Neuronal stem cell (in vitro differentiated cells): ENCODE data around the gene MPP2.

Source experiments
- DNase-seq: peaks from one replicate; pipeline ENCODE4 v3.0.0-alpha.2; 2013; ENCODE audit warnings: low spot score
- H2AFZ ChIP-seq: one replicate; pipeline ENCODE4 v1.6.1; 2013; ENCODE audit warnings: mild to moderate bottlenecking, low read length, inconsistent platforms
- H2AK5ac ChIP-seq: 2 replicates; pipeline ENCODE4 v1.6.1; 2013; ENCODE audit warnings: low read depth, mild to moderate bottlenecking, inconsistent platforms, low read length, moderate library complexity, mixed read lengths
- H2BK120ac ChIP-seq: 2 replicates; pipeline ENCODE4 v1.6.1; 2013; ENCODE audit warnings: low read depth, mild to moderate bottlenecking, inconsistent platforms, low read length, moderate library complexity, mixed read lengths
- H2BK12ac ChIP-seq: one replicate; pipeline ENCODE4 v1.6.1; 2013; ENCODE audit warnings: low read length, inconsistent platforms
- H2BK15ac ChIP-seq: 2 replicates; pipeline ENCODE4 v1.6.1; 2013; ENCODE audit warnings: mild to moderate bottlenecking, low read length, inconsistent platforms, mixed read lengths
- H2BK5ac ChIP-seq: one replicate; pipeline ENCODE4 v1.6.1; 2013; ENCODE audit warnings: inconsistent platforms, mild to moderate bottlenecking, low read length, moderate library complexity
- H3K14ac ChIP-seq: one replicate; pipeline ENCODE4 v1.6.1; 2013; ENCODE audit warnings: low read length, inconsistent platforms
- H3K18ac ChIP-seq: 2 replicates; pipeline ENCODE4 v1.6.1; 2013; ENCODE audit warnings: low read length, inconsistent platforms
- H3K23ac ChIP-seq: 2 replicates; pipeline ENCODE4 v1.6.1; 2013; ENCODE audit warnings: low read depth, mild to moderate bottlenecking, mixed read lengths, low read length, inconsistent platforms; ENCODE audit not compliant: poor library complexity
- H3K27ac ChIP-seq: replicated peaks from 3 replicates; pipeline ENCODE4 v1.5.1; 2013; ENCODE audit warnings: low read length, inconsistent platforms
- H3K27me3 ChIP-seq, 3 experiments: 2 replicates each; pipeline ENCODE4 v1.6.1; 2013; ENCODE audit warnings: low read length in 3 of 3, mild to moderate bottlenecking in 2 of 3, inconsistent platforms in 1 of 3, low read depth in 1 of 3, mixed read lengths in 1 of 3, moderate library complexity in 1 of 3; ENCODE audit not compliant: control insufficient read depth in 3 of 3, insufficient read depth in 3 of 3
- H3K36me3 ChIP-seq, 2 donors: replicated peaks in 1 of 2; 2 replicates each; pipeline ENCODE4 v1.6.1; 2013; ENCODE audit warnings: low read length in 2 of 2; ENCODE audit not compliant: control insufficient read depth in 2 of 2, insufficient read depth in 2 of 2
- H3K4ac ChIP-seq: 2 replicates; pipeline ENCODE4 v1.6.1; 2013; ENCODE audit warnings: inconsistent platforms, mild to moderate bottlenecking, low read length, moderate library complexity
- H3K4me1 ChIP-seq, 2 donors: 1 replicate in 1 of 2; 2 replicates in 1 of 2; pipeline ENCODE4 v1.6.1; 2013; ENCODE audit warnings: low read length in 2 of 2, low read depth in 1 of 2; ENCODE audit not compliant: control insufficient read depth in 2 of 2, insufficient read depth in 1 of 2
- H3K4me2 ChIP-seq: one replicate; pipeline ENCODE4 v1.6.1; 2013; ENCODE audit warnings: mild to moderate bottlenecking, low read length, inconsistent platforms; ENCODE audit not compliant: insufficient read depth, poor library complexity, severe bottlenecking
- H3K4me3 ChIP-seq, 2 donors: 2 replicates each; pipeline ENCODE4 v1.5.1; 2013; ENCODE audit warnings: low read length in 2 of 2, mild to moderate bottlenecking in 2 of 2, inconsistent platforms in 1 of 2, moderate library complexity in 1 of 2
- H3K79me1 ChIP-seq: one replicate; pipeline ENCODE4 v1.6.1; 2013; ENCODE audit warnings: low read depth, mild to moderate bottlenecking, inconsistent platforms, low read length, moderate library complexity
- H3K9ac ChIP-seq: one replicate; pipeline ENCODE4 v1.6.1; 2013; ENCODE audit warnings: mild to moderate bottlenecking, low read depth, low read length, inconsistent platforms; ENCODE audit not compliant: poor library complexity
- H3K9me3 ChIP-seq, 2 donors: replicated peaks in 1 of 2; 2 replicates each; pipeline versions ENCODE3 to v1.6.1; 2013; ENCODE audit warnings: low read length in 2 of 2, mild to moderate bottlenecking in 2 of 2, inconsistent platforms in 1 of 2, low read depth in 1 of 2, mixed read lengths in 1 of 2, moderate library complexity in 1 of 2; ENCODE audit not compliant: control insufficient read depth in 2 of 2, insufficient read depth in 1 of 2
- H4K8ac ChIP-seq: one replicate; pipeline ENCODE4 v1.6.1; 2013; ENCODE audit warnings: low read depth, mild to moderate bottlenecking, inconsistent platforms, low read length, moderate library complexity
- H4K91ac ChIP-seq: one replicate; pipeline ENCODE4 v1.6.1; 2013; ENCODE audit warnings: low read length, low read depth, mild to moderate bottlenecking, inconsistent platforms; ENCODE audit not compliant: poor library complexity
- WGBS, 2 donors: extraction: QIAGEN DNeasy Blood & Tissue Kit; methylation state at CpG; one replicate each; pipeline ENCODE4 v1.1.7; 2013; ENCODE audit warnings: missing lambda C conversion rate in 2 of 2, mixed read lengths in 1 of 2; ENCODE audit not compliant: insufficient read length in 2 of 2, insufficient replicate concordance in 1 of 2; ENCODE audit errors: extremely low coverage in 2 of 2; 5-methylcytosine and 5-hydroxymethylcytosine counted together

MPP2 gene

GRCh38 chr17:43880420-43880991 lies 26.8 kb downstream of the MPP2 start:
- peak overlapping the region; percentile 56 for H3K14ac ChIP-seq
- H3K27ac ChIP-seq: no peak overlapping the region
- peaks cover 4% of the 10 kb centered on the region for H3K79me1 ChIP-seq
- H2BK12ac ChIP-seq: peak overlapping the region; percentile 73
- no peak overlapping the region for H3K4me2 ChIP-seq
- peak; percentile 33 for DNase-seq
- H3K36me3 ChIP-seq: peaks cover 0 to 21% of the 10 kb centered on the region in 2 donors
- H2BK15ac ChIP-seq: no peak overlapping the region
- peak overlapping the region; percentile 28 for H2BK120ac ChIP-seq
- no peak overlapping the region for H3K9ac ChIP-seq
- no CpG with 5 or more reads among the region's 20 CpGs for WGBS, 2 donors
- H3K4ac ChIP-seq: no peak overlapping the region
- H3K4me3 ChIP-seq: no peak overlapping the region
- no peak overlapping the region for H2AFZ ChIP-seq
- no peak overlapping the region for H4K91ac ChIP-seq
- no peaks in the 10 kb centered on the region for H3K27me3 ChIP-seq
- peak overlapping the region; percentile 11 for H2BK5ac ChIP-seq
- H4K8ac ChIP-seq: no peak overlapping the region
- H3K18ac ChIP-seq: peak overlapping the region; percentile 64
- H2AK5ac ChIP-seq: peak overlapping the region; percentile 88
- H3K23ac ChIP-seq: peak overlapping the region; percentile 75
- no peaks in the 10 kb centered on the region for H3K9me3 ChIP-seq
- peaks cover 4 to 8% of the 10 kb centered on the region in 2 donors for H3K4me1 ChIP-seq

DNA sequence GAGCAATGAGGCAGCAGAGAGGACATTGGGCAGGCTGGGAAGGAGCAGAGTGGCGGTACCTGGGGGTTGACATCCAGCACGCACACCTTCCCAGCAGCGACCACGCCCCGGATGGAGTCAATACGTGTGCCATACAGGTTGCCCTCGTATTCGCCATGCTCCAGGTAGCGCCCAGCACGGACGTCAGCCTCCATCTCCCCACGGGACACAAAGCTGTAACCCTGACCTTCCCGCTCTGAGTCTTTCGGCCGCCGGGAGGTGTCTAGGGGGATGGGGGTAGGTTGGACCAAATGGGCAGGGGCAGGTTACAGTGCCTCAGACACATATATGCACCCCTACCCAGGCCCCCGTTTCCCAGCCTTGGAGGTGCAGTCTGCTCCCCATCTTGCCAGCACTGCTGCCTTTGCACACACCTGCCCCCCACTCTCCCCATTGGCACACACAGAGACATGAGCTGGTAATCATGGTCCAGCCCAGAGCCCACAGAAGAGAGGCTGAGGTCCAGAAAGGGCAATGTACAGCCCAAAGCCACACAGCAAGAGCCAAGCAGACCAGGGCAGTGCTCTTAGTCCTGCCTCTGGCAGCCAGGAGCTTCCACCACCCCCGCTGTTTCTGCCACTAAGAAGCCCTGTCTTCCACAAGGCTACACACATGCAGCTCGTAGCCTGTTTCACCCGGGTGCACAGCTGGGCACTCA lies 27.5 kb downstream of the MPP2 start:
- Histone ChIP-seq H3K9me3 (no peaks in the 10 kb centered on the region), H3K4me3 (peak overlapping the region in 1 of 2 donors; percentile 30), H4K8ac (peak overlapping the region; percentile 72), H3K14ac (no peak overlapping the region), H3K27me3 (no peaks in the 10 kb centered on the region), H3K4me1 (peaks cover 4 to 8% of the 10 kb centered on the region in 2 donors), H3K23ac (peak overlapping the region; percentile 75), H3K4ac (no peak overlapping the region), H3K36me3 (peaks cover 0 to 21% of the 10 kb centered on the region in 2 donors), H2BK5ac (peak overlapping the region; percentile 11), H3K4me2 (no peak overlapping the region), H2AFZ (no peak overlapping the region), H2BK15ac (no peak overlapping the region), H2BK12ac (peak overlapping the region; percentile 88), H4K91ac (no peak overlapping the region), H3K9ac (peak overlapping the region; percentile 67), H2AK5ac (peak overlapping the region; percentile 53), H2BK120ac (no peak overlapping the region), H3K18ac (peak overlapping the region; percentile 38), H3K79me1 (peaks cover 4% of the 10 kb centered on the region), H3K27ac (no peak overlapping the region)
- DNase-seq: no peak
- WGBS, 2 donors: no CpG with 5 or more reads among the region's 20 CpGs

DNA sequence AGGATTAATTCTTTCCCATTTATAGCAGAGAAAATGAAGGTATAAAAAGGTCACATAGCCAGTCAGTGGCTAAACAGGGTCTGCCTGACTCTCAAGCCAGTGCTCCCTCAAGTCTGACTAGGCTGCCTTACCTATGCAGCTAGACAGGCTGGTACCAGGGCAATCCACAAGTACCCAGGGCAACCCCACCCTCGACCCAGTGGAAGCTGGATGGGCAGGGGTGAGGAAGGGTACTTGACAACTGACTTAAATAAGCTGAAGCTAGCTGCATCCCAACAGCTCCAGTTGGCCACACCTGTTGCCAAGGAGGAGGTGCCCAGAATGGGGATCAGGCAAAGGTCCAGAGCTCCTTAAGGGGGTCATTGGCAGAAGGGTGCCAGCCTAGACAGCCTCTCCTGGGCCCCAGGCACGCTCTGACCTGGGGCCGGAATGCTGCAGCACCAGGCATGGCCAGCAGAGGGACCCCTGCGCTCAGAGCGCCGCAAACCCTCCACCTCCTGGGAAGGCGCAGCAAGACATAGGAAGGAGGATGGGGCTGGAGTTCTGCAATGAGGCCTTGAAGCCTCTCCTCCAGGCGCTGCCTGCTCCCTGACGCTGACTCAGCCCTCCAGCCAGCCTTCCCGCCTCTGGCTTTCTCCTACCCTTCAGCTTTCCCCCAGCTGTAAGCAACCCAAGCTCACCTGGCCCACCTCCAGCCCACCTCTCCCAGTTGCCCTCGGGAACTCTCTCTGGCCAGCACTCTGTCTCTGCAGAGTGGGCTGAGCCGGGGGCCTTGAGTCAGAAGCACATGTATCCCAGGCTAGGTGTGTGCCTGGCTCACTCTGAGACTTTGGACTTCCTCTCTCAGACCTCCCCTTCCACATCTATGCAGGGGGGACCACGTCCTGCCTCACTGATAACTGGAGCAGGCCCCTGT lies 28.8 kb downstream of the MPP2 start:
- Histone ChIP-seq H3K18ac (peak overlapping the region; percentile 3), H2AFZ (peak overlapping the region; percentile 54), H3K36me3 (peaks cover 0 to 21% of the 10 kb centered on the region in 2 donors), H3K9me3 (no peaks in the 10 kb centered on the region), H2BK120ac (no peak overlapping the region), H4K91ac (peak overlapping the region; percentile 6), H3K27ac (peak overlapping the region; percentile 9), H3K4me1 (peaks cover 4 to 8% of the 10 kb centered on the region in 2 donors), H2BK15ac (no peak overlapping the region), H3K4me2 (no peak overlapping the region), H2BK12ac (peak overlapping the region; percentile 44), H3K79me1 (peaks cover 4% of the 10 kb centered on the region), H3K9ac (peak overlapping the region; percentile 54), H3K4me3 (no peak overlapping the region), H3K14ac (no peak overlapping the region), H3K23ac (no peak overlapping the region), H2BK5ac (no peak overlapping the region), H3K4ac (no peak overlapping the region), H2AK5ac (peak overlapping the region; percentile 91), H4K8ac (no peak overlapping the region), H3K27me3 (no peaks in the 10 kb centered on the region)
- peak; percentile 69 for DNase-seq
- WGBS, 2 donors: no CpG with 5 or more reads among the region's 13 CpGs
